DOHH2 (cell line): ENCODE measurements around the gene CACHD1.
"Not testable (repeated sequence)": the region's sequence is repeated elsewhere in the genome, so short reads cannot be mapped to it uniquely, and the experiment has no call there.

Experiments used
- EZH2phosphoT487 ChIP-seq: fragments of 200-600 bp; sonication (generic); IDR thresholded peaks from 2 replicates; pipeline ENCODE4 v1.6.1; 2017; ENCODE audit warnings: borderline replicate concordance, mild to moderate bottlenecking, antibody characterized with exemption, low read length, moderate library complexity, mixed read lengths
- TF ChIP-seq, protein P1 (sequence below): fragments of 200-600 bp; sonication (generic); IDR thresholded peaks from one replicate; pipeline ENCODE4 v1.5.1; 2014; ENCODE audit warnings: antibody characterized with exemption, mild to moderate bottlenecking, low read depth, low read length; ENCODE audit not compliant: poor library complexity, severe bottlenecking

- TF ChIP-seq, protein P1, sequence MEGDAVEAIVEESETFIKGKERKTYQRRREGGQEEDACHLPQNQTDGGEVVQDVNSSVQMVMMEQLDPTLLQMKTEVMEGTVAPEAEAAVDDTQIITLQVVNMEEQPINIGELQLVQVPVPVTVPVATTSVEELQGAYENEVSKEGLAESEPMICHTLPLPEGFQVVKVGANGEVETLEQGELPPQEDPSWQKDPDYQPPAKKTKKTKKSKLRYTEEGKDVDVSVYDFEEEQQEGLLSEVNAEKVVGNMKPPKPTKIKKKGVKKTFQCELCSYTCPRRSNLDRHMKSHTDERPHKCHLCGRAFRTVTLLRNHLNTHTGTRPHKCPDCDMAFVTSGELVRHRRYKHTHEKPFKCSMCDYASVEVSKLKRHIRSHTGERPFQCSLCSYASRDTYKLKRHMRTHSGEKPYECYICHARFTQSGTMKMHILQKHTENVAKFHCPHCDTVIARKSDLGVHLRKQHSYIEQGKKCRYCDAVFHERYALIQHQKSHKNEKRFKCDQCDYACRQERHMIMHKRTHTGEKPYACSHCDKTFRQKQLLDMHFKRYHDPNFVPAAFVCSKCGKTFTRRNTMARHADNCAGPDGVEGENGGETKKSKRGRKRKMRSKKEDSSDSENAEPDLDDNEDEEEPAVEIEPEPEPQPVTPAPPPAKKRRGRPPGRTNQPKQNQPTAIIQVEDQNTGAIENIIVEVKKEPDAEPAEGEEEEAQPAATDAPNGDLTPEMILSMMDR = not testable (repeated sequence)
- not testable (repeated sequence) for TF ChIP-seq EZH2phosphoT487
Observed at GRCh38 chr1:64702670-64703069, 232.7 kb downstream of the CACHD1 start.
